A673 (cell line): ENCODE results near the gene TWF2.

Experiments
- CTCF ChIP-seq: fragments of 300-800, 200-600 bp; sonication (generic); conservative IDR thresholded peaks from 2 replicates; pipeline ENCODE4 v1.5.1; 2017; ENCODE audit warnings: low read depth, mild to moderate bottlenecking, antibody characterized with exemption, low read length, moderate library complexity, mixed read lengths
- EZH2 ChIP-seq: fragments of 200-600 bp; sonication (generic); IDR thresholded peaks from 2 replicates; pipeline ENCODE4 v1.6.1; 2017; ENCODE audit warnings: borderline replicate concordance, low read depth, mild to moderate bottlenecking, mixed read lengths, antibody characterized with exemption, low read length; ENCODE audit not compliant: poor library complexity, severe bottlenecking

GRCh38 chr3:52194485-52195290, 44.3 kb downstream of the TWF2 start:
- no peak for TF ChIP-seq CTCF
- no peak for TF ChIP-seq EZH2
